Measurements from ENCODE around the gene ATG4B.

ATG4B gene

DNA sequence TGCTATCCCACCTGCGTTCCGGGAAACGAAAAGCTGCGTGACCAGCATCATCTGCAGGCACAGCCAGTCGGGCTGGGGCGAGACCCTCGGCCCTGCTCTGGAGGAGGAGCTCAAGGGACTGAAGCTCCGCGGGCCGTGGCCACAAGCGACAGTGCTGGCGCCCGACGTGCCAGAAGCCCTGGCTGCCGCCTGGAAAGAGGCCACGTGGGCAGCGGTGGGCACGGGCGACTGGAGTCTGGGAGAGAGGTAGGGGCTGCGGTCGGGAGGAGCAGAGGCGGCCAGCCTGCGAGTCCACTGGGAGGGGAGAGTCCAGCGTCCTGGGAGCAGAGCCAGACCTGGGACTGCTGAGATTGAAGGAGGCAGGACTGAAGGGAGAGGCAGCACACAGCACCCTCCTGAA lies 39.9 kb downstream of the ATG4B start:
- no peak for TF ChIP-seq RAD21 (IDR thresholded peaks at IDR 0.05; ENCODE audit: low read depth)
- no peak for TF ChIP-seq FOXM1 (IDR thresholded peaks at IDR 0.05; ENCODE audit: borderline replicate concordance, low read depth)
- TF ChIP-seq, protein P1, sequence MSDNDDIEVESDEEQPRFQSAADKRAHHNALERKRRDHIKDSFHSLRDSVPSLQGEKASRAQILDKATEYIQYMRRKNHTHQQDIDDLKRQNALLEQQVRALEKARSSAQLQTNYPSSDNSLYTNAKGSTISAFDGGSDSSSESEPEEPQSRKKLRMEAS (IDR thresholded peaks at IDR 0.05): no peak
- TF ChIP-seq NFIC (IDR thresholded peaks at IDR 0.05): no peak
- no peak for TF ChIP-seq TEAD4 (IDR thresholded peaks at IDR 0.05)

DNA sequence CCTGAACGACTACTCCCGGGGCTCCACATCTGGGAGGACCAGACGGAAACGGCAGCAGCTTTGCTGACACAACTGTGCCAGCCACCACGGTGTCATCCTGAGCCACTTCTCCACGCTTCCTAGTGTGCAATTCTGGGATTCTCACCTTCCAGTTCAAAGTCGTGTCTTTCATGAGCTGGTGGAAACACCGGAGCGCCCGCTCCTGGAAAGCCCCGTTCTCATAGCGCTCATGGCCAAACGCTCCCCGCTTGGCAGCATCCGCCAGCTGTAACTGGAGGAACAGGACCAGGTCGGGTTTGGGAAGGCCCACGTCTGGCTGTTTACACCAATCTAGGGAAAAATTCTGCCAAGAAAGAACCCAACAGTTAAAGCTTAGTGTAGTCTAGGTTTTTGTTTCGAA lies 40.8 kb downstream of the ATG4B start:
- no peak for TF ChIP-seq FOXM1 (IDR thresholded peaks at IDR 0.05; ENCODE audit: borderline replicate concordance, low read depth)
- TF ChIP-seq CEBPB (IDR thresholded peaks at IDR 0.05): no peak
- TF ChIP-seq CREB1 (IDR thresholded peaks at IDR 0.05; ENCODE audit: low read depth): no peak

DNA sequence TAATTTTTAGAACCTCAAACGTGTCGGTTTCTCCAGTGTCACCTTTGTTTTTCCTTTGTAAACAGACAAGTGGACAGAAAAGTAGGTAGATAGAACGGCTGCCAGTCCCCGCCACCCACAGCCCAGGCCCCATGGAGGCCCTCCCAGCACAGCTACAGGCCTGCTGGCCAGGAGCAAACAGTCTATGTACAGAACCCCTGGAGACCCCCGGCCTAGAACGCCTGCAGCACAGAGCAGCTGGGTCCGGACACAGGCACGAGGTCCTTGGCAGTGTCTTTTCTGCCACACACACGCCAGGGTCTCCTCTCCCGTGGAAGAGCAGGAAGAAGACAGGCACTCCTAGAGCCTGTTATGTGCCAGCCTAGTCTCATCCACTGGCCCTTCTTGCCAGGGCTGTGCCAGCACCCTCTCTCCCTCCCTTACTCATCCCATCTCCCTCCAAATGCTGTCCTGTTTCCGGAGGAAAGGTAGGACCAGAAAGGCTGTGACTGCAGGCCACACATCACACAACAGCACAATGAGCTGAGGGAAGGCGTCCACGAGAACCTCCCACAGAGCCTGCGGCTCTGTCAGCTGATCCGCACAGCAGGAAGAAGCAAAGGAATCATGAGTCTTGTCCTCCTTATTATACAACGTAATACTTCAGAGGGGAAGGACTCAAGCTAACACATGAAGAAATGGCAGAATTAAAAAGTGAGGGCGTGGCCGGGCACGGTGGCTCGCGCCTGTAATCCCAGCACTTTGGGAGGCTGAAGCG lies 41.5 kb downstream of the ATG4B start:
- TF ChIP-seq CREB1 (IDR thresholded peaks at IDR 0.05; ENCODE audit: low read depth) (no peak), EP300 (IDR thresholded peaks at IDR 0.05; ENCODE audit: borderline replicate concordance) (no peak), TEAD4 (IDR thresholded peaks at IDR 0.05) (no peak)
- TF ChIP-seq, protein P1 (IDR thresholded peaks at IDR 0.05): no peak

DNA sequence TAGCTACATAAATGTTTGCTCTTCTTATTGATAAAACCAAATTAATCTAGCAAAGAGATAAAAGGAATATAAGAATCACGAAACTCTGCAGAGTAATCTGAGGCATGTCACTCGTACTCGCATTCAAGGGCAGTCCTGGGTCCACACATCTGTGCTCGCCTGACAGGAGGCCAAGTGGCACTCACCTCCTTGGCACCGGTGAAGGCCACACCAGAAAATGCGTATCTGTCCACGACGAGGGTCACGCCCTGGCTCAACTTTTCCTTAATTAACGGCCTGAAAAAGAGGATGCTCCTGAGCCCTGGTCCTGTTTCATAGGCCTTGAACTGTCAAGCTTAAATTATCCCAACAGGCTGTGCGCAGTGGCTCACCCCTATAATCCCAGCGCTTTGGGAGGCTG lies 42.6 kb downstream of the ATG4B start:
- TF ChIP-seq TEAD4 (IDR thresholded peaks at IDR 0.05): no peak
- TF ChIP-seq FOXM1 (IDR thresholded peaks at IDR 0.05; ENCODE audit: borderline replicate concordance, low read depth): no peak
- TF ChIP-seq YY1 (IDR thresholded peaks at IDR 0.05; ENCODE audit: low read depth): no peak
- TF ChIP-seq EP300 (IDR thresholded peaks at IDR 0.05; ENCODE audit: borderline replicate concordance): no peak
- TF ChIP-seq RAD21 (IDR thresholded peaks at IDR 0.05; ENCODE audit: low read depth): no peak
- no peak for TF ChIP-seq EGR1 (IDR thresholded peaks at IDR 0.05)
- TF ChIP-seq, protein P2, sequence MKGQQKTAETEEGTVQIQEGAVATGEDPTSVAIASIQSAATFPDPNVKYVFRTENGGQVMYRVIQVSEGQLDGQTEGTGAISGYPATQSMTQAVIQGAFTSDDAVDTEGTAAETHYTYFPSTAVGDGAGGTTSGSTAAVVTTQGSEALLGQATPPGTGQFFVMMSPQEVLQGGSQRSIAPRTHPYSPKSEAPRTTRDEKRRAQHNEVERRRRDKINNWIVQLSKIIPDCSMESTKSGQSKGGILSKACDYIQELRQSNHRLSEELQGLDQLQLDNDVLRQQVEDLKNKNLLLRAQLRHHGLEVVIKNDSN (IDR thresholded peaks at IDR 0.05): no peak
- no peak for TF ChIP-seq CEBPB (IDR thresholded peaks at IDR 0.05)
- TF ChIP-seq CREB1 (IDR thresholded peaks at IDR 0.05; ENCODE audit: low read depth): no peak
- TF ChIP-seq TAF1 (IDR thresholded peaks at IDR 0.05; ENCODE audit: low read depth): no peak

DNA sequence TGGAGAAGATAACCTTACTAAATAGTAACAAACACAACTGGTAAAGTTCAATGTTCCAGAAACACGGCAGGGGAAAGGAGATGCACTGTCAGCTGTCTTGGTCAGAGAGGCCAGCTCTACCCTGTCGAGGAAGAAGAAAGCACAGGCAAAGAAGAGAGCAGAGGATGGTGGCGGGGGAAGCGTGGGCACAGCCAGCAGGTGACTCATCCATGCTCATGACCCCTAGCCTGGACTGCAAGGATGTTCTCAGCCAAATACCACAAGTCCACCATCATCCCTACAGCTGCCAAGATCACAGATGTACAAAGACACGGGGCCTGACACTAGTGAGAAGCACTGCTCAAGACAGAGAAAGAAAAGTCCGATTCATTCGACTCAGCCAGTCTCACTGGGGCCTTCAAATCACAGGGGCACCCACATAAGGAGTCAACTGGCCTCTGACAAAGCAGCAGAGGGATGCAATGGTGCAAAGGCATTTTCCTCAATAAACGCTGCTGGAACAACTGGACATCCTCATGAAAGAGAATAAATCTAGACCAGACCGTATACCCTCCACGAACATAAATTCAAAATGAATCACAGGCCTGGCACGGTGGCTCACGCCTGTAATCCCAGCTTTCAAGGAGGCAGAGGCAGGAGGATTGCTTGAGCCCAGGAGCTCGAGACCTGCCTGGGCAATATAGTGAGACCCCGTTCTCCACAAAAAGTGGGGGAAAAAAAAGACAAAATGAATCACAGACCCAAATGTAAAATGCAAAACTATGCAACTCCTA lies 43.5 kb downstream of the ATG4B start:
- TF ChIP-seq, protein P2 (IDR thresholded peaks at IDR 0.05): no peak

DNA sequence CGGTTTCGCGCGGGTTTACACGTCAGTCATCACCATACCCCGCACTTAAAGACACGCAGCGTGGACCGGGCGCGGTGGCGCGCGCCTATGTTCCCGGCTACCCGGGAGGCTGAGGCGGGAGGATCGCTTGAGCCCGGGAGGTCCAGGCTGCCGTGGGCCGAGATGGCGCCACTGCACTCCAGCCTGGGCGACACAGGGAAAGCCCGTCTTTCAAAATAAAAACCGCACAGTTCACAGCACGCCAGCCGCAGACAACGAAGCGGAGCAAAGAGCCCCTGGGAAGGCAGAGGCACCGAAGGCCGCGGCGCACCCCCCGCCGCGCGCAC lies 48.8 kb downstream of the ATG4B start:
- TF ChIP-seq CREB1 (IDR thresholded peaks at IDR 0.05; ENCODE audit: low read depth): no peak
- no peak for TF ChIP-seq EGR1 (IDR thresholded peaks at IDR 0.05)

DNA sequence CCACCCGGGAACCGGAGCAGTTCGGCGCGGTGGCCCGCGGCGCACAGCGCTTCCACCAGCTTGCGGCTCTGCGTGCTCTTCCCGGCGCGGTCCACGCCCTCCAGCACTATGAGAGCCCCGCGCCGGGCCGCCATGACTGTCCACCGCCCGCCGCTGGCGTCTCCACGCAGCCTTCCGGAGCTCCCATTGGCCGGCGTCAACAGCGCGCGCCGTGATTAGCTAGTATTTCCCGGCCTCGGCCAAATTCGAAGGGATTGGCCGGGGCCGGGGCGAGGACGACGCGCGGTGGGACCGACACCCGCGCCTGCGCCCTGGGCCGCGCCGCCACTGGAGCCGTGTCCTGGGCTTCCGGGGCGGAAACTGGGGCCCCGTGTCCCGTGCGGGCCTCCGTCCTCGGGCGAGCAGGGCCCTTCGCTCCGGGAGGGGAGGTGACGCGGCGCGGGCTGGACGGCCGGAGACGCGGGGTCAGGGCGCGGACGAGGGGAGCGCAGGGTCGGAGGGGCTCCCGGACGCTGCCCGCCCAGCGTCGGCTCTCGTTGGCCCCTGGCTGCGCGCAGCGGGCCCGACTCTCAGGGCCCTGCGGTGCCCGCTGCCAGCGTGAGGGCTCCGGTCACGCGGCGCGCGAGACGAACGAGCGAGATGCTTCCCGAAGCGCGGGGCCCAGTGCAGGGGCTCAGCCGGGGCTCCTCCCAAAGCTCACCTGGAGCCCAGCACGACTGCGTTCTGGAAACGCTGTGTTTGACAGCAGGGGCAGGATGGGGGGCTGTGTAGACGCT lies 49.3 kb downstream of the ATG4B start, which contains the start of gene DTYMK:
Gene DTYMK, minus strand, starts transcription at position 166 of the 776 bp plus-strand sequence. Its CDS starts 32 bp downstream, at position 134.
- TF ChIP-seq TCF12 (IDR thresholded peaks at IDR 0.05; ENCODE audit: low read depth): peak; percentile 31; the same call in 1 of the 2 replicates
- peak; percentile 93 for TF ChIP-seq YY1 (IDR thresholded peaks at IDR 0.05; ENCODE audit: low read depth)
- peak; percentile 88 for TF ChIP-seq TAF1 (IDR thresholded peaks at IDR 0.05; ENCODE audit: low read depth)
- no peak for TF ChIP-seq EGR1 (IDR thresholded peaks at IDR 0.05)
- no peak for TF ChIP-seq EP300 (IDR thresholded peaks at IDR 0.05; ENCODE audit: borderline replicate concordance)
- no peak for TF ChIP-seq NFIC (IDR thresholded peaks at IDR 0.05)
- peak; percentile 77 for TF ChIP-seq CREB1 (IDR thresholded peaks at IDR 0.05; ENCODE audit: low read depth)
- TF ChIP-seq, protein P1 (IDR thresholded peaks at IDR 0.05): peak; percentile 90; the same call in 1 of the 2 replicates
- TF ChIP-seq FOXM1 (IDR thresholded peaks at IDR 0.05; ENCODE audit: borderline replicate concordance, low read depth): peak; percentile 88
- TF ChIP-seq, protein P2 (IDR thresholded peaks at IDR 0.05): no peak; the same call in 1 of the 2 replicates
- TF ChIP-seq, protein P3, sequence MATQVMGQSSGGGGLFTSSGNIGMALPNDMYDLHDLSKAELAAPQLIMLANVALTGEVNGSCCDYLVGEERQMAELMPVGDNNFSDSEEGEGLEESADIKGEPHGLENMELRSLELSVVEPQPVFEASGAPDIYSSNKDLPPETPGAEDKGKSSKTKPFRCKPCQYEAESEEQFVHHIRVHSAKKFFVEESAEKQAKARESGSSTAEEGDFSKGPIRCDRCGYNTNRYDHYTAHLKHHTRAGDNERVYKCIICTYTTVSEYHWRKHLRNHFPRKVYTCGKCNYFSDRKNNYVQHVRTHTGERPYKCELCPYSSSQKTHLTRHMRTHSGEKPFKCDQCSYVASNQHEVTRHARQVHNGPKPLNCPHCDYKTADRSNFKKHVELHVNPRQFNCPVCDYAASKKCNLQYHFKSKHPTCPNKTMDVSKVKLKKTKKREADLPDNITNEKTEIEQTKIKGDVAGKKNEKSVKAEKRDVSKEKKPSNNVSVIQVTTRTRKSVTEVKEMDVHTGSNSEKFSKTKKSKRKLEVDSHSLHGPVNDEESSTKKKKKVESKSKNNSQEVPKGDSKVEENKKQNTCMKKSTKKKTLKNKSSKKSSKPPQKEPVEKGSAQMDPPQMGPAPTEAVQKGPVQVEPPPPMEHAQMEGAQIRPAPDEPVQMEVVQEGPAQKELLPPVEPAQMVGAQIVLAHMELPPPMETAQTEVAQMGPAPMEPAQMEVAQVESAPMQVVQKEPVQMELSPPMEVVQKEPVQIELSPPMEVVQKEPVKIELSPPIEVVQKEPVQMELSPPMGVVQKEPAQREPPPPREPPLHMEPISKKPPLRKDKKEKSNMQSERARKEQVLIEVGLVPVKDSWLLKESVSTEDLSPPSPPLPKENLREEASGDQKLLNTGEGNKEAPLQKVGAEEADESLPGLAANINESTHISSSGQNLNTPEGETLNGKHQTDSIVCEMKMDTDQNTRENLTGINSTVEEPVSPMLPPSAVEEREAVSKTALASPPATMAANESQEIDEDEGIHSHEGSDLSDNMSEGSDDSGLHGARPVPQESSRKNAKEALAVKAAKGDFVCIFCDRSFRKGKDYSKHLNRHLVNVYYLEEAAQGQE (IDR thresholded peaks at IDR 0.05; ENCODE audit: low read depth): no peak
- no peak for TF ChIP-seq RAD21 (IDR thresholded peaks at IDR 0.05; ENCODE audit: low read depth)
- TF ChIP-seq CEBPB (IDR thresholded peaks at IDR 0.05): no peak
- peak; percentile 13; the same call in 1 of the 2 replicates for TF ChIP-seq TEAD4 (IDR thresholded peaks at IDR 0.05)
- no peak for TF ChIP-seq ZBTB7A (IDR thresholded peaks at IDR 0.05; ENCODE audit: low read depth)
